ENCODE data around the gene FGD2. TPM values are rescaled to one million over a fixed set of nuclear protein-coding genes. Genes with fewer than 3 reads are reported as not detected.
A peak's percentile ranks its signal among the peaks of the same experiment; 100 is the strongest.

FGD2 gene
- total and polyA plus RNA-seq, 2 of the 8 experiments (the other 6 are each of a cell fraction or from before 2014, with no cell fraction given): 0.12 to 0.32 TPM

GRCh38 chr6:37036146-37036545, 30.7 kb downstream of the FGD2 start:
- Histone ChIP-seq H2BK5ac (ENCODE audit: low read depth, low read length) (no peak overlapping the region), H3K36me3 (ENCODE audit: control insufficient read depth in 2 of 4, insufficient read depth in 4 of 4, low read length in 3 of 4) (no peaks in the 10 kb centered on the region), H3K18ac (ENCODE audit: extremely low read depth, low read length) (no peak overlapping the region), H2BK15ac (ENCODE audit: low read length) (no peak overlapping the region), H3K14ac (ENCODE audit: insufficient read length) (no peak overlapping the region), H2AK5ac (ENCODE audit: low read depth, low read length) (no peak overlapping the region), H3K56ac (replicated peaks; ENCODE audit: insufficient read length, low read depth, low read length) (no peak overlapping the region), H3K4me1 (replicated peaks in 1 of 4; ENCODE audit: control insufficient read depth in 3 of 4, insufficient read depth in 4 of 4, low read length in 3 of 4) (no peaks in the 10 kb centered on the region), H4K5ac (ENCODE audit: insufficient read length, low read depth, low read length) (no peak overlapping the region), H3K9ac (replicated peaks in 1 of 4; ENCODE audit: extremely low read depth in 1 of 4, low read depth in 3 of 4, low read length in 3 of 4) (no peak overlapping the region), H3K4me3 (ENCODE audit: extremely low read depth in 1 of 4, insufficient read depth in 2 of 4, low read depth in 3 of 4, low read length in 4 of 4) (no peak overlapping the region), H4K91ac (replicated peaks; ENCODE audit: insufficient read length, low read length) (no peak overlapping the region), H3K4me2 (ENCODE audit: insufficient read depth in 1 of 2, low read depth in 2 of 2, low read length in 2 of 2) (no peak overlapping the region), H3K27me3 (replicated peaks in 1 of 4; ENCODE audit: control insufficient read depth in 3 of 4, extremely low read depth in 1 of 4, insufficient read depth in 3 of 4, low read length in 3 of 4) (no peaks in the 10 kb centered on the region), H2BK120ac (replicated peaks; ENCODE audit: low read depth, low read length) (no peak overlapping the region), H2BK20ac (ENCODE audit: low read length) (no peak overlapping the region), H3K23me2 (ENCODE audit: low read depth, low read length) (no peaks in the 10 kb centered on the region), H3K79me2 (ENCODE audit: control insufficient read depth in 1 of 2, insufficient read depth in 2 of 2, low read length in 2 of 2) (no peaks in the 10 kb centered on the region), H3K79me1 (ENCODE audit: low read depth, low read length) (no peaks in the 10 kb centered on the region), H4K8ac (ENCODE audit: extremely low read depth, insufficient read depth, low read length) (no peak overlapping the region), H3K23ac (ENCODE audit: insufficient read length) (no peak overlapping the region), H2BK12ac (ENCODE audit: low read depth, low read length) (no peak overlapping the region), H2AFZ (ENCODE audit: low read length) (no peak overlapping the region), H3K27ac (ENCODE audit: low read depth, low read length) (no peak overlapping the region), H3K9me3 (ENCODE audit: insufficient read depth in 2 of 2, low read depth in 1 of 2, low read length in 1 of 2) (no peaks in the 10 kb centered on the region), H4K20me1 (replicated peaks in 1 of 2; ENCODE audit: control insufficient read depth in 1 of 2, insufficient read depth in 2 of 2, low read length in 2 of 2) (no peaks in the 10 kb centered on the region), H3K4ac (replicated peaks; ENCODE audit: insufficient read length, low read depth, low read length) (no peak overlapping the region)
- DNase-seq (ENCODE audit: low read depth in 1 of 2, low spot score in 2 of 2) (no peak), FAIRE-seq (no peak)
- ChIA-PET CTCF (ENCODE audit: partially characterized antibody) (interaction anchor here (0.6 to 29.2 kb wide), 12 partner anchors 9 to 174 kb away, joined by 3 to 635 read pairs (median 4); no protein-coding TSS in a partner anchor), POLR2A (ENCODE audit: partially characterized antibody) (no interaction called here)
- WGBS, 2 experiments (ENCODE audit: extremely low coverage in 1 of 2, insufficient coverage in 1 of 2, insufficient read length in 1 of 2, insufficient replicate concordance in 2 of 2, low coverage in 1 of 2, low lambda C conversion rate in 2 of 2, missing lambda C conversion rate in 1 of 2): 71% methylated on average over 12 of the region's 12 CpGs; no CpG with 5 or more reads in 1 of the 2 experiments
- TF ChIP-seq RBBP5 (IDR thresholded peaks at IDR 0.05; ENCODE audit: borderline replicate concordance, low read depth, low read length) (no peak), RAD21 (IDR thresholded peaks at IDR 0.05 in 1 of 2, conservative IDR thresholded peaks at IDR 0.05 in 1 of 2; ENCODE audit: low read depth in 2 of 2, low read length in 2 of 2) (peak in 1 of 2 experiments; percentile 16; a peak in 1 of 4 replicates), SP2 (IDR thresholded peaks at IDR 0.05; ENCODE audit: low read length) (no peak), CREB1 (IDR thresholded peaks at IDR 0.05) (no peak), TBP (IDR thresholded peaks at IDR 0.05; ENCODE audit: low read depth, low read length) (no peak), CBX8 (IDR thresholded peaks at IDR 0.05; ENCODE audit: borderline replicate concordance, low read depth, low read length) (no peak), NANOG (IDR thresholded peaks at IDR 0.05; ENCODE audit: insufficient read depth, low read depth, low read length, poor library complexity, severe bottlenecking) (no peak)
- TF ChIP-seq, protein P1, sequence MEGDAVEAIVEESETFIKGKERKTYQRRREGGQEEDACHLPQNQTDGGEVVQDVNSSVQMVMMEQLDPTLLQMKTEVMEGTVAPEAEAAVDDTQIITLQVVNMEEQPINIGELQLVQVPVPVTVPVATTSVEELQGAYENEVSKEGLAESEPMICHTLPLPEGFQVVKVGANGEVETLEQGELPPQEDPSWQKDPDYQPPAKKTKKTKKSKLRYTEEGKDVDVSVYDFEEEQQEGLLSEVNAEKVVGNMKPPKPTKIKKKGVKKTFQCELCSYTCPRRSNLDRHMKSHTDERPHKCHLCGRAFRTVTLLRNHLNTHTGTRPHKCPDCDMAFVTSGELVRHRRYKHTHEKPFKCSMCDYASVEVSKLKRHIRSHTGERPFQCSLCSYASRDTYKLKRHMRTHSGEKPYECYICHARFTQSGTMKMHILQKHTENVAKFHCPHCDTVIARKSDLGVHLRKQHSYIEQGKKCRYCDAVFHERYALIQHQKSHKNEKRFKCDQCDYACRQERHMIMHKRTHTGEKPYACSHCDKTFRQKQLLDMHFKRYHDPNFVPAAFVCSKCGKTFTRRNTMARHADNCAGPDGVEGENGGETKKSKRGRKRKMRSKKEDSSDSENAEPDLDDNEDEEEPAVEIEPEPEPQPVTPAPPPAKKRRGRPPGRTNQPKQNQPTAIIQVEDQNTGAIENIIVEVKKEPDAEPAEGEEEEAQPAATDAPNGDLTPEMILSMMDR (IDR thresholded peaks at IDR 0.05; ENCODE audit: control extremely low read depth in 1 of 3, insufficient read depth in 1 of 3, low read depth in 1 of 3, low read length in 3 of 3): peak in 2 of 3 experiments; percentile 27 to 40; a peak in 2 of 4 replicates

All from H1 (cell line).